Gastrocnemius medialis (tissue), 4 donors: ENCODE results near the gene USB1.

Experiments
- POLR2A ChIP-seq, 2 donors: fragments of 450-650 bp; IDR thresholded peaks; one replicate each; pipeline ENCODE4 v1.6.1; 2017; ENCODE audit warnings: antibody characterized with exemption in 2 of 2, mild to moderate bottlenecking in 2 of 2, moderate library complexity in 2 of 2
- TF ChIP-seq, protein P1 (sequence below), 5 experiments: fragments of 450-650 bp in 3 of 5; fragments of 200-600 bp in 2 of 5; sonication (generic) in 2 of 5; IDR thresholded peaks in 4 of 5; conservative IDR thresholded peaks in 1 of 5; 1 replicate in 4 of 5; 2 replicates in 1 of 5; pipeline ENCODE4 v1.5.1; 2016 to 2019; ENCODE audit warnings: antibody characterized with exemption in 5 of 5, mild to moderate bottlenecking in 3 of 5, moderate library complexity in 3 of 5

DNA sequence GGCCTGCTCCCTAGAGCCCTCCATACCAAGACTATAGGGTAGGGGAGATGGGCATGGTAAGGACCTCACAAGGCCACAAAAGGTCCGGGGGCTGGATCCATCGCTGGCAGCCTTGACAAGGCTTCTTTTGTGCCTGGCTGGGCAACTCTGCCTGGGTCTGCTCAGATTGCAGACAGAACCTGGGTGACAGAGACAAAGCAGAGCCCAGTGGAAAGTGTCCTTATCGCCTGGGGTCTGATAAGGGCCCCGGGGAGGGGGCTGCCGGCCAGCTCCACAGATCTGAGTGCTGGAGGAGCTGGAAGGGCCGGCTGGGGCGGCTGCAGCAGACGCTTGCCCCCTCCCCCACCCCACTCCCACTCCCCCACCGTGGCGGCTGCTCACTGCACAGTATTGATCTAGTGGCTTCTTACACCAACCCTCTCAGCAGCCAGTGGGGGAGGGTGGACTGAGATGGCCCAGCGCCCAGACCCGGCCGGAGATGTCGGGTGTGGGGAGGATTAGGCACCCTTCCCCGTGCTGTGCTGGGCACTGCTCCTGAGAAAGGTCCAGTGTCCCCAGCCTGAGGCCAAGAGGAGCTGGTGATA is 31.6 kb downstream of the USB1 start:
- TF ChIP-seq, protein P1, sequence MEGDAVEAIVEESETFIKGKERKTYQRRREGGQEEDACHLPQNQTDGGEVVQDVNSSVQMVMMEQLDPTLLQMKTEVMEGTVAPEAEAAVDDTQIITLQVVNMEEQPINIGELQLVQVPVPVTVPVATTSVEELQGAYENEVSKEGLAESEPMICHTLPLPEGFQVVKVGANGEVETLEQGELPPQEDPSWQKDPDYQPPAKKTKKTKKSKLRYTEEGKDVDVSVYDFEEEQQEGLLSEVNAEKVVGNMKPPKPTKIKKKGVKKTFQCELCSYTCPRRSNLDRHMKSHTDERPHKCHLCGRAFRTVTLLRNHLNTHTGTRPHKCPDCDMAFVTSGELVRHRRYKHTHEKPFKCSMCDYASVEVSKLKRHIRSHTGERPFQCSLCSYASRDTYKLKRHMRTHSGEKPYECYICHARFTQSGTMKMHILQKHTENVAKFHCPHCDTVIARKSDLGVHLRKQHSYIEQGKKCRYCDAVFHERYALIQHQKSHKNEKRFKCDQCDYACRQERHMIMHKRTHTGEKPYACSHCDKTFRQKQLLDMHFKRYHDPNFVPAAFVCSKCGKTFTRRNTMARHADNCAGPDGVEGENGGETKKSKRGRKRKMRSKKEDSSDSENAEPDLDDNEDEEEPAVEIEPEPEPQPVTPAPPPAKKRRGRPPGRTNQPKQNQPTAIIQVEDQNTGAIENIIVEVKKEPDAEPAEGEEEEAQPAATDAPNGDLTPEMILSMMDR (IDR thresholded peaks at IDR 0.05 in 4 of 5, conservative IDR thresholded peaks at IDR 0.05 in 1 of 5), result no peak
- no peak for TF ChIP-seq POLR2A (IDR thresholded peaks at IDR 0.05)
